ENCODE measurements around the gene MAMDC4.

DNA sequence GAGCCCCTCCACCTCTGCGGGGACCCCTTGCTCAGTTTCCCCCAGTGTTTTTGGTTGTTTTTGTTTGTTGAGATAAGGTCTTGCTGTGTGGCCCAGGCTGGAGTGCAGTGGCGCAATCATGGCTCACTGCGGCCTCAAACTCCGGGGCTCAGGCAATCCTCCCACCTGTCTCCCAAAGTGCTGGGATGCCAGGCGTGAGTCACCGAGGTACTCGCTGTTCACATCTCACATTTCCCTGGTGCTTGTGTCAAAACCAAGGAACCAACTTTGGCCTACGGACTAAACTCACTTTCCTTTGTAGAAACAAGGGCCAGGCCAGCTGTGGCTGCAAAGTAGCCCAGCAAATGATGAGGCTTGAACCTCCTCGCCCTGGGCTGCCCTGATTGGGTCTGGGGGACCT lies 19.6 kb upstream of the MAMDC4 start:
- TF ChIP-seq, protein P1, sequence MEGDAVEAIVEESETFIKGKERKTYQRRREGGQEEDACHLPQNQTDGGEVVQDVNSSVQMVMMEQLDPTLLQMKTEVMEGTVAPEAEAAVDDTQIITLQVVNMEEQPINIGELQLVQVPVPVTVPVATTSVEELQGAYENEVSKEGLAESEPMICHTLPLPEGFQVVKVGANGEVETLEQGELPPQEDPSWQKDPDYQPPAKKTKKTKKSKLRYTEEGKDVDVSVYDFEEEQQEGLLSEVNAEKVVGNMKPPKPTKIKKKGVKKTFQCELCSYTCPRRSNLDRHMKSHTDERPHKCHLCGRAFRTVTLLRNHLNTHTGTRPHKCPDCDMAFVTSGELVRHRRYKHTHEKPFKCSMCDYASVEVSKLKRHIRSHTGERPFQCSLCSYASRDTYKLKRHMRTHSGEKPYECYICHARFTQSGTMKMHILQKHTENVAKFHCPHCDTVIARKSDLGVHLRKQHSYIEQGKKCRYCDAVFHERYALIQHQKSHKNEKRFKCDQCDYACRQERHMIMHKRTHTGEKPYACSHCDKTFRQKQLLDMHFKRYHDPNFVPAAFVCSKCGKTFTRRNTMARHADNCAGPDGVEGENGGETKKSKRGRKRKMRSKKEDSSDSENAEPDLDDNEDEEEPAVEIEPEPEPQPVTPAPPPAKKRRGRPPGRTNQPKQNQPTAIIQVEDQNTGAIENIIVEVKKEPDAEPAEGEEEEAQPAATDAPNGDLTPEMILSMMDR (conservative IDR thresholded peaks at IDR 0.05; ENCODE audit: low read depth in 2 of 2), result no peak
- TF ChIP-seq EZH2 (IDR thresholded peaks at IDR 0.05; ENCODE audit: low read depth, unreplicated experiment), result no peak

All from GM23338 (cell line).